Ishikawa (cell line): ENCODE data around the gene GZMM.

Experiments used
- CREB1 ChIP-seq: IDR thresholded peaks from 2 replicates; pipeline ENCODE4 v1.6.1; 2012; ENCODE audit warnings: low read depth
- EGR1 ChIP-seq: IDR thresholded peaks from 2 replicates; pipeline ENCODE4 v1.6.1; 2012
- EP300 ChIP-seq: IDR thresholded peaks from 2 replicates; pipeline ENCODE4 v1.6.1; 2012; ENCODE audit warnings: borderline replicate concordance
- FOXM1 ChIP-seq: IDR thresholded peaks from 2 replicates; pipeline ENCODE4 v1.6.1; 2012; ENCODE audit warnings: low read depth, borderline replicate concordance
- MAX ChIP-seq: IDR thresholded peaks from 2 replicates; pipeline ENCODE4 v1.6.1; 2012
- NFIC ChIP-seq: IDR thresholded peaks from 2 replicates; pipeline ENCODE4 v1.6.1; 2012
- RAD21 ChIP-seq: IDR thresholded peaks from 2 replicates; pipeline ENCODE4 v1.6.1; 2012; ENCODE audit warnings: low read depth
- REST ChIP-seq: IDR thresholded peaks from 2 replicates; pipeline ENCODE4 v1.6.1; 2012; ENCODE audit warnings: low read depth, mild to moderate bottlenecking
- TAF1 ChIP-seq: IDR thresholded peaks from 2 replicates; pipeline ENCODE4 v1.6.1; 2012; ENCODE audit warnings: low read depth, mild to moderate bottlenecking
- TCF12 ChIP-seq: IDR thresholded peaks from 2 replicates; pipeline ENCODE4 v1.6.1; 2012; ENCODE audit warnings: low read depth
- USF1 ChIP-seq: IDR thresholded peaks from 2 replicates; pipeline ENCODE4 v1.6.1; 2012
- YY1 ChIP-seq: IDR thresholded peaks from 2 replicates; pipeline ENCODE4 v1.6.1; 2012; ENCODE audit warnings: low read depth
- ZBTB7A ChIP-seq: IDR thresholded peaks from 2 replicates; pipeline ENCODE4 v1.6.1; 2012; ENCODE audit warnings: low read depth

The GZMM gene

GRCh38 chr19:589693-590395 is 46.0 kb downstream of the GZMM start, which contains the start of gene HCN2:
Gene HCN2 (plus strand): TSS chr19:589881. CDS start chr19:589946, 65 bp downstream.
- TF ChIP-seq RAD21 (no peak), EGR1 (peak; percentile 4; the same call in 1 of the 2 replicates)

GRCh38 chr19:590396-590745 is 46.5 kb downstream of the GZMM start:
- TF ChIP-seq REST, result no peak
- TF ChIP-seq MAX, result peak; percentile 82
- no peak for TF ChIP-seq CREB1
- TF ChIP-seq USF1, result no peak
- no peak for TF ChIP-seq EP300
- TF ChIP-seq TCF12, result no peak

GRCh38 chr19:590750-591098 is 46.9 kb downstream of the GZMM start:
- TF ChIP-seq EP300 (no peak), FOXM1 (no peak), RAD21 (no peak), NFIC (no peak), CREB1 (no peak), TCF12 (no peak), REST (no peak)

- TF ChIP-seq TAF1 (no peak), MAX (peak; percentile 36; the same call in 1 of the 2 replicates), REST (peak; percentile 99), CREB1 (no peak), EGR1 (no peak), EP300 (no peak), ZBTB7A (peak; percentile 69), USF1 (no peak)
These were observed 47.5 kb downstream of the GZMM start for GRCh38 chr19:591099-591958.

- TF ChIP-seq YY1 (no peak), FOXM1 (no peak), TCF12 (no peak)
These were observed 48.2 kb downstream of the GZMM start for GRCh38 chr19:592101-592500.
